GM13976 (cell line): ENCODE data around the gene ZKSCAN5.

Experiments
- DNase-seq: peaks from one replicate; pipeline ENCODE4 v3.0.0; 2012; ENCODE audit warnings: low spot score
- in situ Hi-C: fragments of 300-500 bp; cut with MboI; formaldehyde crosslinking; loops from one replicate; pipeline ENCODE4 v1.12.0; 2022; ENCODE audit warnings: low sequenced_read_pairs, mixed read lengths, inconsistent platforms; ENCODE audit not compliant: unreplicated experiment
- TF ChIP-seq, protein P1 (sequence below): IDR thresholded peaks from 2 replicates; pipeline ENCODE4 v1.5.1; 2012; ENCODE audit warnings: borderline replicate concordance, mild to moderate bottlenecking; ENCODE audit not compliant: insufficient read depth; ENCODE audit errors: extremely low read depth, missing control alignments, control extremely low read depth

The ZKSCAN5 gene

DNA sequence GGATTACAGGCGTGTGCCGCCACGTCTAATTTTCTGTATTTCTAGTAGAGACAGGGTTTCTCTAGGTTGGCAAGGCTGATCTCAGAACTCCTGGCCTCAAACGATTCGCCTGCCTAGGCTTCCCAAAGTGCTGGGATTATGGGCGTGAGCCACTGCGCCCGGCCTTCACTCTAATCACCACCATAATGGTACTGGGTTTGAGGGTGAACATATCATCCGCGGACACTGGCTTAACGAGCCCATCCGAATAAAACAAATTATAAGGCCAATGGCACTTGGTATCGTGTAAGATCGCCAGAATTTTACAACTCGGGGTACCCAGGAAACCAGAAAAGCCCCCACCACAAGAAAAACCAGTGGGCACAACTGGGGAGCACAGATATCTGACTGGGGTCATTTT is 46.9 kb downstream of the ZKSCAN5 start:
- no peak for DNase-seq
- TF ChIP-seq, protein P1, sequence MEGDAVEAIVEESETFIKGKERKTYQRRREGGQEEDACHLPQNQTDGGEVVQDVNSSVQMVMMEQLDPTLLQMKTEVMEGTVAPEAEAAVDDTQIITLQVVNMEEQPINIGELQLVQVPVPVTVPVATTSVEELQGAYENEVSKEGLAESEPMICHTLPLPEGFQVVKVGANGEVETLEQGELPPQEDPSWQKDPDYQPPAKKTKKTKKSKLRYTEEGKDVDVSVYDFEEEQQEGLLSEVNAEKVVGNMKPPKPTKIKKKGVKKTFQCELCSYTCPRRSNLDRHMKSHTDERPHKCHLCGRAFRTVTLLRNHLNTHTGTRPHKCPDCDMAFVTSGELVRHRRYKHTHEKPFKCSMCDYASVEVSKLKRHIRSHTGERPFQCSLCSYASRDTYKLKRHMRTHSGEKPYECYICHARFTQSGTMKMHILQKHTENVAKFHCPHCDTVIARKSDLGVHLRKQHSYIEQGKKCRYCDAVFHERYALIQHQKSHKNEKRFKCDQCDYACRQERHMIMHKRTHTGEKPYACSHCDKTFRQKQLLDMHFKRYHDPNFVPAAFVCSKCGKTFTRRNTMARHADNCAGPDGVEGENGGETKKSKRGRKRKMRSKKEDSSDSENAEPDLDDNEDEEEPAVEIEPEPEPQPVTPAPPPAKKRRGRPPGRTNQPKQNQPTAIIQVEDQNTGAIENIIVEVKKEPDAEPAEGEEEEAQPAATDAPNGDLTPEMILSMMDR = no peak
- in situ Hi-C loops = no loop called here

DNA sequence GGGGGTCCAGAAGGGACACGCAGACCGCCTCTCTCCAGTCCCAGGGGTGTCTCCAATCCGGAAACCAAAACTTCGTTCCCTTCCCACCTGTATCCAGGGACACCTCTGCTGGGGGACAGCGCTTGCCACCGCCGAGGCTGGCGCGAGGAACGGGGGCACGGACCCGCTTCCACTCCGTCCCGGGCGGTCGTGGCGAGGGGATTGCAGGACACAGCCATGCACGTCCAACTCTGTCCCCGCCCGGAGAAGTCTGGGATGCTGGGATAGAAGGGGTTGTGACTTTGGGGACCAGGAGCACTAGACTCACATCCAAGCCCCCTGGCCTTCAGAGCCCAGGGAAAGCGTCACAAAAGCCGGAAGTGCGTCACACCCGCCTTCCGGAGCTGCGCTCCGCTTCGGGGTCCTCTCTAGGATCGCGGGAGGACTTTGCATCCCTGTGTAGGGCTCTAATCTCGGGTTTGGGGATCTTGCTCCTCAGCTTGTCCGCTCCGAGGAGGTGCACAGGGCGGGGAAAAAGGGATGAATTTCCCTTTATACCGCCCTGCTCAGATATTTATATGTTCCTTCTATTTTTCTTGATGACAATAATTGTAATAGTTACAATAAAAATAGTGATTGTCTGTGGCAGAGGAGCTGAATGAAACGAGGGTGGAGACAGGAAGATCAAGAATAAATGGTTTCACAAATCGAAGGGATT is 47.5 kb downstream of the ZKSCAN5 start, which contains the start of gene FAM200A:
TSS of gene FAM200A (minus strand) at position 348 of the 697 bp plus-strand sequence. CDS start 3,707 bp downstream, outside the sequence.
- in situ Hi-C loops = no loop called here
- peak; percentile 94 for DNase-seq
- TF ChIP-seq, protein P1 = no peak

DNA sequence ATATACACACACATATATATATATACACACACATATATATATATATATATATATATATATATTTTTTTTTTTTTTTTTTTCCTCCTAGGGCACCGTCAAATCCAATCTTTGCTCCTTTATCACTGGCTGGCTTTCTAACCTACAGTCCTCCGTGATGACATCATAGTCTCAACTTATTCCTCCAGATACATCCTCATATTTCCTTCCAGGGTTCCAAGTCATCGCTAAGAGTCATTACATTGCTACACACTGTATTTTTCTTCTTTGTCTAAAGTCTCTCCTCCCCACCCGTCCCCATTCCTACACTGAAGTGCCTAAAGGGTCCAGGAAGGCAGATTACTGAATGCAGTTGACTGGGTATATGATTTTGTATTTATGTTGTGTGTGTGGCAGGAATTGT is 48.6 kb downstream of the ZKSCAN5 start:
- no peak for DNase-seq
- in situ Hi-C loops = no loop called here
- TF ChIP-seq, protein P1 = no peak

DNA sequence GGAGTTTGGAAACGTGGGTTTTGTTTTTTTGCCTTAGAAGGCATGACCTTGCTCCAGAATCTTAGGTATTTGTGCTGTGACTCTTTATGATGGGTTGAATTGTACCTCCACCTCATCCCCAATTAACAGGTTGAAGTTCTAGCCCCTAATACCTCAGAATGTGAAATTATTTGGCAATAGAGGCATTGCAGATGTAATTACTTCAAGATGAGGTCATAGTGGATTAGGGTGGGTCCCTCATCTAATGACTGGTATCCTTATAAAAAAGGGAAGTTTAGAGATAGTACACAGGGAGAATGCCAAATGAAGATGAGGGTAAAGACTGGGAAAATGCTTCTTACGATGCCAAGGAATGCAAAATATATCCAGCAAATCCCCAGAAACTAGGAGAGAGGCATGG is 50.5 kb downstream of the ZKSCAN5 start:
- in situ Hi-C loops = no loop called here
- TF ChIP-seq, protein P1 = no peak
- no peak for DNase-seq

DNA sequence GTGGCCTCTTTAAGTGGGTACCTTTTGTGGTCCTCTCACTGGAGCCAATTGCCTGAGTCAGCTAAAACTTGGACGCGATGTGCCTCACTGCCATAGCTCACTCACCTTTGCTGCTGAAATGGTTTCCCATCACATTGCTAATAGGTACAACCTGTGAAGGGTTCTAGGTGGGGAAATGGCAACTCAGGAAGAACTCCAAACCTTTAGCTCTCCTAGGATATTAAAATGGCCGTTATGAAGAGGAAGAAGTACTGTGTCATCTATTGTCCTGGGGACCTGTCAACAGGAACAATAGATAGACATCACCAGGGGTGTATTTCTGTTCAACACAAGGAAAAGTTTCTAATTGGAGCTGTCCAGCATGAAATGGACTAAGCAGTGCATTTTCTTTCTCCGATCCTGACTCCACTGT is 52.7 kb downstream of the ZKSCAN5 start:
- TF ChIP-seq, protein P1 = no peak
- no peak for DNase-seq
- in situ Hi-C loops = no loop called here

DNA sequence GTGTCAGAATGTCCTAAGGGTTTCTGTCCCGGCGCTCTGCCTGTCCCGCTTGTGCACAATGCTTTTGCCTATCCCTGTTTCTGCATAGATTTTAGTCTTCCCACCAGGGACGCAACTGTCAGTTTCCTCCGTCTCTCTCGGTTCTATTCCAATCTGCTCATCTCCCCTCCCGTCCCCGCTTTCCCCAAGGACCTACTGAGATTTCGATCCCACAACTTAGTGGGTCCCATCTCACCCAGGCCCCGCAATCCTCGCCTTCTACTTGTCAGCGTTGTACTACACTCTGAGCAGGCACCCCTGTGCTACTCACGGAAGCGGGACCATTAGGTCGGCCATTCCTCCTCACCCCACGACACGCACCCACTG is 53.5 kb downstream of the ZKSCAN5 start:
- in situ Hi-C loops = no loop called here
- TF ChIP-seq, protein P1 = no peak
- no peak for DNase-seq
